HK-2 (cell line): ENCODE data around the gene IGF1.
A peak's percentile ranks its signal among the peaks of the same experiment; 100 is the strongest.

ENCODE experiments used
- DNase-seq: peaks from one replicate; pipeline ENCODE4 v3.0.0-alpha.2; 2018; ENCODE audit not compliant: unreplicated experiment

IGF1 gene

DNA sequence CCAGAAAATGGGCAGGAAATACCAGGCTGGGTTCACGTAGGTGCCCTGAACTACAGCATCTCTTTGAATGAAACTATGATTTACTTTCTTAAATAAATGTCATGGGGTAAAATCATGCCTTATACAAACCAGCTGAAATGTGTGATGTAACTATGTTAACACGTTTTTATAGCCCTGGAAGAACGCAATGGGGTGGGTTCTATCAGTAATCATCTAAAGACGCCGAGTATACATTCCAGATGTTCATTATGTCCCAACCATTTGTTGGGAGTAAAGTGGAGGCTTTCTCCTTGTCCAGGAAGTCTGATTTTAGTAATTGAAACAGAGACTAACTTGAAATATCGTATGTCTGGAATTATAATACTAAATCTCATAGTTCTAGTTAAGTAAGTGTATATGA, 16.2 kb upstream of the IGF1 start:
- DNase-seq = no peak

DNA sequence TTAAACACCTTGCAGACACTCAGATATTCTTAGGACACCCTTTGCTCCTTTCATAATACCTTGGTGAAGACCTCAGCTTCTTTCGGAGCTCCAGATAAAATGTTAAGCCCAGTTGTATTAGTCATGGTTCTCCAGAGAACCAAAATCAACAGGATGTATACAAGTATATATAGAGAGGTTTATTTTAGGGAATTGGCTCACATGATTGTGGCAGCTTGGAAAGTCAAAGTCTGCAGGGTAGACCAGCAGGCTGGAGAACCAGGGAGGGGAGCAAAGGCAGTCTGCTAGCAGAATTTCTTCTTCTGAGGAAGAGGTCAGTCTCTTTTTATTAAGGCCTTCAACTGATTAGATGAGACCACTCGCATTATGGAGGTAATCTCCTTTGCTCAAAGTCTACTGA, 6.9 kb upstream of the IGF1 start:
- no peak for DNase-seq

DNA sequence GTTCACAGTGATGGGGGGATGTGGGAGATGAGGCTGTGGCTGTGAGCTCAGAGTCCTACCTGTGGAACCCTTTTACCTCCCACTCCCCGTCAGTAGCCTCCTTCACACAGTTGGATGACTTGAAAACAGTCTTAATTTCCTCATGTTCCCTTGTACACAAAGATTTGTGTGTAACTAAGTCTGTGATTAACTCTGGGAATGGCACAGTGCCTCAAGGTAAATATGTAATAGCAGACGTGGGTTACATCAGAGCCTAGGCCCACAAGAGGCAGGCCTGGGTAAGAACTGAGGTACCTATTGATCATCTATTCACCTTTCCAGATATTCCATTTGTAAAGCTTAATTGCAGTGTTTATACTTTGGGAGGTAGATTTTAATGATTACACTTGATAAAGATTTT, 5.8 kb upstream of the IGF1 start:
- DNase-seq = no peak

DNA sequence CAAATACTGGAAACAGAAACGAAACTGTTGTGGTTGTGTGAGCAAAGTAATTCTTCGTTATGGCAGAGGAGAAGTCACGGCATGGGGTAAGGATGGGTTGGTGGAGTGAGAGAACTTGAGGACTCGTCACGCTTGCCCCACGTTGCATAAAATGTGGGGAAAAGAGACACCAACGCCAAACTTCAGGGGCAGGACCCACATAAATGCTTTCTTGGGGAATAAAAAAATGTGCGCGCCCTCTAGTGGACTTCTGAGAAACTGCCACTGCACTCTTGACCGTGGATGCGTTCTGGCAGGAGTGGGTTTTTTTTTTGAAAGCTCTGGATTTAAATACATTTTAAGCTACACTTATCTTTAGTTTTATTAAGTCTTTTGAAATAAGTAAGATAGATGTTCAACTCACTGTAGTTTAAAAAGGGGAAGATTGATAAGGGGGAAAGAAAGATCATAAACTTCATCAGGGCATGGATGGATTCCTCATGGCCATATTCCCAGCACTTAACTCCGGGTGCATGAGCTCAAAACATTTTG, 4.1 kb upstream of the IGF1 start:
- DNase-seq = peak; percentile 36

DNA sequence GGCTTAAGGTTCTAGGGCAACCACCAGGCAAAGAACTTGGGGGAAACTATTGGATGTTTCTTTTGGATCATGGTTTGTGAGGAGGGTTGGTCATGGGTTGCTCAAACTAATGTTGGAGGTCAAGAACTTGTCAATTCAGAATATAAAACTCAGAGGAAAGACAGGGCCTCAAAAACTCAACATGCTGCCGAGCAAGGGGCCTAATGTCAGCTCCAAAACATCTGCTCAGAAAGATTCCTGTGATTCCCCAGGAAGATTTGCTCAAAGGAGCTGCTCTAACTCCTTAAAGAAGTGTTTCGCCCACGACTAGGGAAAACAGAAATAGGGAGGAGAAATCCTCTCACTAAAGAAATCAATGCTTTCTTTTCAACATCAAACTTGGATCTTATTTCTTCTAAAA, 3.7 kb upstream of the IGF1 start:
- no peak for DNase-seq

DNA sequence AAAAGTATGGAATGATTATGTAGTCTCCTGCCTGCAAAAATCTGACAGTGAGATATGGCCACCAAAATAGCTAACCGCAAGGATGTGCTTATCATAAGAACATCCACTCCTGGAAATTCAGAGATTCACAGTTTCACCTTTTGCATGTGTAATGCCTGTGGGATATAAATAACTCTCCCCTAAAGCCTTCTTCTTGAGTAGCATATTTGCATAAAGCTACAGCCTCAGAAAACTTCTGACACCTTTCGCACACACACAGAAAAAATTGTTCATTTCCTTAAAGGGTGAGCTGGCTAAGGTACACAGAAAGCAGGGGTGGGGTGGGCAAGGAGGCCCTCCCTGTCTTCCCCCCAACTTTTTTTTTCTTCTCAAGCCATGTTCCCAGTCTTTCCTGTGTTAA, 3.1 kb upstream of the IGF1 start:
- no peak for DNase-seq

DNA sequence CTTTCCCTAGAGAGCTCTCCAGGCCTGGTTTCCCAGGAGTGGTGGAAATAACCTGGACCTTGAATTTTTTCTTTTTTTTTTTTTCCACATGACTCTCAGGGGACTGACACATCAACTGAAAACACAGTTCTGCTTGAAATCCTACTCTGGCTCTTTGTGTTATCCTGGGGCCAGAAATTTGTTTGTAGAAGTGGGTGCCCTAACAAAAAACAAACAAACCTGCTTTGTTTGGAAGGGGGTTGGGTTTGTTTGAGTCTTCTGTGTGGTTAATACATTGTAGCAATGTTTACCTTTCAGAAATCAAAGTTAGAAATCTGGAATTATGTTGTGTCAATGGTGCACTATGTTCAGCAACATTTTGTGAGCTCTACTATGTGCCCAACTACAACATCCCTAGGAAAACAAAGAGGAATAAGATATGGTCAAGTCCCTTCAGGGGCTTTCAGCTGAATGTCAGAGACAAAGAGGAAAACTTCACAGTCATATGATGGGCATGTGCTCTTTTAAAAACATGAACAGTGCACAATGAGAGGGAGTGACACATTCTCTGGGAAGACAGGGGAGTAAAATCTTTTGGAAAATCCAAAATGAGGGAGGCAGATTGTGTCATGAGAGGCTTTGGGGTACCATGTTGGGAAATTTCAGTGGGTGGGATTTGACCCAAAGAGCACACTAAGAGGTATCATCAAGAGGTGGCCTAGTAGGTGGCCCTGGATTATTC, 1.5 kb upstream of the IGF1 start:
- no peak for DNase-seq

DNA sequence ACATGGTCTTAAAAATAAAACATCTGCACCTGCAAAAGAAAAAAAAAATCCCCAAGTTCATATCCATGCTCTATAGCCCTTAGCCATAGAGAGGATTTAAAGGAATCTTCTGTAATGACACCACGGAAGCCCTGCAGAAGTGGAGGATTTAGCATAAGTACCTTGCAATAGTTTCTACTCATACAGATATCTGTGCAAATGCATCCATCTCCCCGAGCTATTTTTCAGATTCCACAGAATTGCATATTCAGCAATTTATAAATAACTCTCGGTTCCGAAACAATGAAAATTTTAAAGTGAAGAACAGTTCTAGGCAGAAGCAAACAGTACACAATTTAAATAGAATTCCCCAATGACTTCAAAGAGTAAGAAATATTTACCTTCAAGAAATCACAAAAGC, 424 bp downstream of the IGF1 start:
- DNase-seq = no peak

DNA sequence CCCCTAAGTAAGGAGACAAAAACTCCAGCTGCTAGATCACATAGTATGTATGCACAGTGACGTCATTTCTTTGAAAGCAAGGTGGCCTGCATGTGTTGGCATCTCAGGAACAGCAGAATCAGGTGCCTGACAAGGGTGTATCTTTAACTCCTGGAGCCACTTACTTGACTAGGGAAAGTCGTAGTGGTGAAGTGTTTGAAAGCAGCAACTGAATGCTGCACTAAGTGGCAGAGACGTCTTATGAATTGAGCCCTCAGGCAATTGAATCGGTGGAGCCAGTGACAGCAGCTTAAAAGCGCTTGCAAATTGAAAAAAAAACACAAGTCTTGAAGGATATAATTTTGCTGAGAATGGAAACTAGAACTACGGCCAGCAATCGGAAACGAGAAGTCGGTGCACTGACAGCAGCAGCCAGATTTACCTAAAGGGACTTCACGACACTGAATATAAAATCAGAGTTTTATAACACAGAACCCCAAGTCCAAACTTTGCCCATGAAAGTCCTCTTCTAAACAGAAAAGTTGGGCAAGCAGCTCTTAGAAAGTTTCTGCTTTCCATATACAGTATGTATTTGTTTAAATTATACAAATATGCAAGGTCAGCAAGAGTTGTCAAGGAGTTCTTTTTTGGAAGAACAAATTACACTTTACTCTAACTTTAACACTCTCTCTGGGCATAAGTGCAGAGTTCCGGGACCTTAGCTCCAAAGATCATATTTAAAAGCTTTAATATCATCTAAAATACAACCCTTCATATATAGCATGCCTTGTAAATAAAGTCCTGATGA, 1.1 kb downstream of the IGF1 start:
- DNase-seq = no peak

DNA sequence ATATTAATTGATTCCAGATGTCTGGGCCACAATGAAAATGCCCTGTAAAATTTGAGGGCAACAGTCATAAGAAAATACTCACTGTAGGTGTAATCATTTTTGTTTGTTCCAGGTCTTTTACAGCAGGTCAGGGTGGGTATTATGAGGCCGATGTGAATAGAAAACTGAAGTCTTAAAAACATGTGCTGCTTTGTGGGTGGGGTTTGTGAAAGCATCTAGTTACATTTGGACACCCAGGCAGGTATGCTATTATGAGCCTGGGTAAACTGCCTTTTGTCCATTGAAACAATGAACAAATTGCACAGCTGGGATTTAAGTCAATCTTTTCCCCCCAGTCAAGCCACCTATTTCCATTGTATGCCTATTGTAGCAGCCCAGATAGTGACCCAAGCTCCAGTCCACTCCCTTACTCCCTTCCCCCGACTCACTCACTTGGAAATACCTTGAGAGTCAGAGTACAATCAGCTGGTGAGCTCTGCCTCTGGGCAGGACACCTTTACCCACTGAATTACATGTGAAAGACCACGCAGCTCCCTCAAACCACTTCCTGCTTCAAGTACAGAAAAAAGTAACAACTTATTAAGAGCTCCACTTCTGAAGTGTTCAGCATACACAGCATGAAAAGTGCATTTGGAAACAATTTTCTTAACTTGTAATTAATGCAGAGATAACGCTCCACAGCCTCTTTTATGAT, 1.8 kb downstream of the IGF1 start:
- peak; percentile 28 for DNase-seq

DNA sequence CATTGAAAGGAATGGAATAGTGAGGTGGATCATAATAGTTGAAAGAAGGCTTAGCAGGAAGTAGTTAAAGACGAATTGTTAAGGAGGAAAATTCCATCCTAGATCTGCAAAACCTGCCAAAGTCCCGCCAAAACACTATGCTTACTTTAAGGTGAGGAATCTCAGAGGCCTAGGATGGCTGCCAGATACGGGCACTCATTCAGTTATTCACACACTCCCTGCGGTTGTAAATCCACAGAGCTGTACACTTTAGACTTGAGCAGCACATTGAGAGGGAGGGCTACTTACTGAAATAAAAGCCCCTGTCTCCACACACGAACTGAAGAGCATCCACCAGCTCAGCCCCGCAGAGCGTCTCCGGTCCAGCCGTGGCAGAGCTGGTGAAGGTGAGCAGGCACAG, 5.0 kb downstream of the IGF1 start:
- DNase-seq = no peak

DNA sequence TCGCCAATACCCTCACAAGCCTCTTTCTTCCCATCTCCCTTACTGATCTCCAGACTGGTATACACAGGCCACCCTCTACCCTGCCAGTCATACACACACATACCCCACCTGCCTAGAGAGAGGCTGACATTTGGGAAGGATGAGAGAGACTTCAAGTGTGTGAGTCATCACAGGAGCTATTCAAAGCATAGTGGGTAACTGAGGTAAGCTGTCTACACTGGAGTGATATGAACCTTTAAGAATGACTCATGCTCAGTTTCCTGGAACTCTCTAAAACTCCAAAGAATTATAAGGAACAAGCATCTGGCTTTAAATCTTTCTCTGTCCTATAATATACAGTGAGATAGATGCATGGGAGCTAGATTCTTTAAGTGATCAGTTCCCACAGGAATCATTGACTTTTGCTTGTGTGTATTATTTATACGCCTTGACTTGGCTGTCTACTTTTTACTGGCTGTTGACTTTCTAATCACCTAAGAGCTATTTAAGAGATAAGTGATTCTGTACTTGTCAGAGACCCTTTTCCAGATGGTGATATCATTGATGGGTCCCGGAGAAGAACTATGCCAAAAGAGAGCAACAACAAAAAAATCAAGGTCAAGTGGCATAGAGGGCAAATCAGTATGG, 5.8 kb downstream of the IGF1 start:
- DNase-seq = peak; percentile 24

DNA sequence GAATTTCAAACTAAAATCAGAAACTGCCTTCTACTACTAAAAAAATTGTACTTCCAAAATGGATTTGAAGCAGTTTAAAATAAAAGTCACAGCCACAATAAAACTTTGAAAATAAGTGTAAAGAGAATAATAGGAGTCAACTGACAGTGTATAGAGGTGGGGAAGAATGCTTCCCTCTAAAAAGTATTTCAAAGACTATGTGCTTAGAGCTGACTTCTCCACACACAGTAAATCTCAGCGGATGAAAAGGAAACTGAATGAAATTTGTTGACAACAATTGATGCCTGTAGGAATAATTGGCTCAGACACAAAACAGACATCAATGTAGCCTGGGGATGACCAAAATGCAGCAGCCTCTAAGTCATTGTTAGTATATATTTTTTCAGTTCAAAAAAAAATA, 7.9 kb downstream of the IGF1 start:
- DNase-seq = no peak

DNA sequence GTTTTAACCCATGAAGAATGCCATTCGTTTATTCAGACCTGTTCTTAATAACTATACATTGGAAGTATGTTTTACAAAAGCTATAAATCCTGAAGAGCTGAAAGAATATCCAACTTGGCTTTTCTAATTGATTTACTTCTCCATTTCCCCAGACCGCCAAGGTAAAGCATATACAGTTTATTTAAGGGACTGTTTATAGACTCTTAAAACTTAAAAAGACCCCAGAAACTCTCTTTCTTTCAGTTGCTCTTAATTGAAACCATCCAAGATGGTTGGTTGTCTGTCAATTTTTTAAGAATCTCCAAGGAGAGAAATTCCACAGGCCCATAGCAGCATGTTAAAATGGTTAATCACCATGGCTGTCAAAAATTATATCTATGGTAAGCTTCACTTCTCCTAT, 8.8 kb downstream of the IGF1 start:
- DNase-seq = no peak

DNA sequence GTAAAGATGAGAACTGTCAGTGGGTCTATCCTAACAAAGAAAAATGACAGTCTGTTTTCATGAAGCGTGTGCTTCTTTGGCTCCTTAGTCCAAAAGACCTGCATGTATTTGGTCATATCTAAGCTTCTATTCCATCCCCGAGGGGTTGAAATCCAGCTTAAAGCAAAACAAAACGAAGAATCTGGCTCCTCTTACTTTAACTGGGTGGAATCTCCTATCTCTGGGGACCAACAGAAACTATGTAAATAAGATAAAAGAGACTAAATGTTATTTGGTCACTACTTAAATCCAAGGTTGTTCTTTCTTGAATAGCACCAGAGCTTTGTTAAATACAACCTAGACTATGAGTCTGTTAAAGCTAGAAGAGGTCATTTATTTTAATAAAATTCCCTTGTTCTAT, 9.4 kb downstream of the IGF1 start:
- DNase-seq = no peak

DNA sequence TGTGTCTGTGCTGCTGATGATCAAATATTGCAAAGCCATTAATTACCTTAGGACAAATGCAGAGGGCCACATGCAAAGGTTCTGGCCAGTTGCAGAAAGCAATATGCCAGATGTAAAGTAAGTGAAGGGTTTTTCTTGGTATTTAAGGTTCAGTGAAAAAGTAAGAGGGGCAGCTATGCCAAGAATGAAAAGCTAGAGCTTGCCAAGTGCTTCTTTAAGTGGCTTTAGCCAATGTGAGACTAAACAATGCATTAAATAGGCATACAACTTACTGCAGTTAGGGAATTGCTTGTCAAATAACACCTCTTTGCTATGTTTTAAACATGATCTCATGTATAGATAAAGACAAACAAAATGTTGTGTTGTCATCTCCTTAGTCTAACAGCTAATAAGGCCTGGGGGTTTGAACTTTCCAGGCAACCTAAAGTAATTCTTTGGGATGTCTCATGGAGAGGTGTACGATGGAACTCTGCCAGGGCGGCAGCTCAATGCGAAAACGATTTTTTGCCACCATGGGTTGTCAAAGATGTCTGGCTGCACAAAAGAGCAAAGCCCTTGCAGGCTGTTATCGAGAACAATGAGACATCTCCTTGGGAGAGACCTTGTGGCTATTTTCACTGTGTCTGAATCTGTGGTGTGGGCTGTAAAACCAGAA, 12.0 kb downstream of the IGF1 start:
- DNase-seq = no peak

DNA sequence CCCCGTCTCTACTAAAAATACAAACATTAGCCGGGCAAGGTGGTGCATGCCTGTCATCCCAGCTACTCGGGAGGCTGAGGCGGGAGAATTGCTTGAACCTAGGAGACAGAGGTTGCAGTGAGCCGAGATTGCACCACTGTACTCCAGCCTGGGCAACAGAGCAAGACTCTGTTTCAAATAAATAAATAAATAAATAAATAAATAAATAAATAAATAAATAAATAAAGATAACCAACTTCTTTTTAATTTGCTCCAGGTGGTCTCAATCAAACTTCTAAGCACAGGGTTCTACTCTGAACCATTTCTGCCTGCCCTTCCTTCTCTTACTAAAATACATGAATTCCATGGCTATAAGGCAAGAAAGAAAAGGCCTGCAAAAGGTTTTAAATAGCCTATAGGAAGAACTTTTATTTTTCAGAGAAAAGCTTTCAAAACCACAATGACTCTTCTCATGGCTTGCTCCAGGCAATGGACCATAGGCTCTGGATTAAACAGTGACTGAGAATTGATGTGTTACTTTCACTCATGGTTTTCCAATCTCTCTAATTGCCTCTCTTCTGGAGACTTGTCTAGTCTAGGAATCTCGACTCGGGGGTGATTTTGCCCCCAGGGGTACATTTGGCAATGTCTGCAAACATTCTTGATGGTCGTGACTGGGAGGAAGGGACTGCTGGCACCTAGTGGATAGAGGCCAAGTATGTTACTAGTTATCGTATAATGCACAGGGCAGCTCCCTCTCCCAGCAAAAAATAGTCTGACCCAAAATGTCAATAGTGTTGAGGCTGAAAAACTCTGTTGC, 14.4 kb downstream of the IGF1 start:
- no peak for DNase-seq

DNA sequence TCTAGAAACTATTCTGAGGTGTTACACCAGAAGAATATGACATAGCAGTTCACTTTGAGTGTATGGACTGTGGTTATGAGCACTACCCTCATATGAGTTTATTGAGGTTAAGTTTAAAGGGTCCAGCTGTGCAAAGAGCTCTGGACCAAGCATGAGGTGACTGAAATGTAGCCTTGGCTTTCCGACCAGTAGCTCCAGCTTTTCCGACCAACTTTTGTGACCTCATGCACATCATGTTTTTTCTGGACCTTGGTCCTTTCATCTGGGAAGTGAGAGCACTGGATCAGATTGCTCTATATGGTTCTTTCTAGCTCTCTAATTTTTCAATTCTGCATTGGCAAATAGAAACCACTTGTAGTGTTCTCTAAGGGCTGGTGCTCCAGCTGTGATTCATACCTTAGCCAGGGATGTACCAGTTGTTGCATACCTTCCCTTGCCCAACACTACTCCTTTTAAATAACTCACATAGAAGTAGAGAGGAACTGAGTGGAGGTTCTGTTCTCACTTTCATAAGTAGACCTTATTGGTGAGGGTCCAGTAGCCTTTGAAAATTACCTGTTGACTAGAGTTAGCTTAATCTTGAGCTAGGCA, 16.6 kb downstream of the IGF1 start:
- DNase-seq = no peak

DNA sequence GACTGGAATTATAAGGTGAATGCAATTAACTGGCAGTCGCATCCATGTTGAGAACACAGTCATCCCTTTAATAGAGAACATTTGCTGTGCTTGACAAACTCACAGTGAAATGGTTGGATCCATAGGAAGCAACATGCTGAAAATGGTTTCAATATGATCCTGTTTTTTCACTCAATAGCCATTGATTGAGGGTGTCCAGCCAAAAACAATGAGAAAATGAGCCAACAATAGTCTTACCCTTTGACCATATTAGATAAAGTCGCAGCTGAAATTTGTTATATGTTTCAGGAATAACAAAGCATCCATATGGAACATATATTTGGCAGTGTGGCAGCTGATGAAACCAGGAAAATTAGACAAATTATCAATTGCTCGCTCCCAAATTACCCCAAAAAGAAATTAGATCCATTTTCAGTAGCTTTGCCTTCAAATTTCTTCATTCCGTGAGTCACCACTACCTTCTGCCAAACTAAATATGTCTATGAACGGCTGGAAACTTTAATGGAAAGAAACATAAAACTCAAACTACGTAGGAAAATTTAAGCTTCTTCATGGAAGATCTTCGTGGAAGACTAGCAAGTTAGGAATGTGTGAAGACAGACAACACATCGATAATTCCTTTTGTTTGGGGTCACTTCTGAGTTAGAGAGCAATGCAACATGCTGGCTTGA, 17.4 kb downstream of the IGF1 start:
- no peak for DNase-seq

DNA sequence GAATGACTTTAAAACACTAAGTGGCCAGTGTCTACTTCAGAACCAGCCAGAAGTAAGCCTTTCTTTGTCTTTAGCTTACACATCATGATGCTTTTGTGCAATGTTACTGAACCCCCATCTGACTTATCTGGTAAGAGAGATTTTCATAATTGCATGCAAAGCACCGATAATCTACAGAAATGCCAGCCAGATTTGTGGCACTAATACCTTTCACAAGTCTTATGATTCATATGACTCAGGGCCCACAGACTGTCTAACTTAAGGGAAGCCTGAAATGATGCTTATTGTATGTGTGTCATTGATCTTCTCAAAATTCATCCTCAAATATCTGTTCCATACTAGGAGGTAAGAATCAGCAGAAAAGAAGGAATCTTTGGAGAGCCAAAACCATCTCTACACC, 18.0 kb downstream of the IGF1 start:
- DNase-seq = no peak
